GM18870 (cell line): ENCODE results near the gene SLC25A5.
A peak's percentile ranks its signal among the peaks of the same experiment; 100 is the strongest.
"Not testable (repeated sequence)": the region's sequence is repeated elsewhere in the genome, so short reads cannot be mapped to it uniquely, and the experiment has no call there.

ENCODE experiments used
- ATAC-seq: cut with Tn5 transposase; IDR thresholded peaks from one replicate; pipeline ENCODE4 v1.9.1; 2021; ENCODE audit warnings: moderate library complexity; ENCODE audit not compliant: unreplicated experiment

The SLC25A5 gene

DNA sequence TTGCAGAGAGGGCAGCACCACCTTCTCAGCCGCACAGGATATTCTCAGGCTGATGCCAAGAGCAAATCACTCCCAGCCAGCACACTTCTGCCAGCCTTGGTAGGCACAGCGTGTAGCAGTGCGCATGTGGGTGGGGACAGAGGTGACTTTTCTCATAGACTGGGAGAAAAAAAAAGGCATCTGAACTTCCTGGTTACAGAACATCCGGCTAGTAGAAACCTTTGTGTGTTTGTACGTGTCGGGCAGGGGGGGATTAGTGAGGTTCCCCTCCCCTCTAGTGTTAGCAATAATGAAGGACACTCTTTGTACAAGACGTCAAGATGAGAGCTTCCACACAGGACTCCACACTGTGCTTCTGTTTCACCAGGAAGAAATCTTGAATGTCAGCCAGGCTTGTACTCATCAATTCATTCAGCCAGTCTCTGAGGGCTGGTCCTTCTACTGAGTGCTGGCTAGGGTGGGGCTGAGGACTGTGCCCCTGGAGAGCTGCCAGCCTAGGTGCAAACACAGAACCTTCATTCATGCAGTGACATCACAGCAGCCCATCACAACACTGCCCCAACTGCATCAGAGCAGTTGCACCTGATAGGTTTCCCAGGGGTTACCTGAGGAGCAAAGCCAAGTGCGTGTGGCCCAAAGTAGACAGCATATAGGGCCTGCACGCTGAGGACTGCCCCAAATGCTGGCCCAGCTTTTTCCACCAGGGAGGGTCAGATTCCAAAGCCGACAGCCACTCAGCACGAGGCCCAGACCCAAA is 34.7 kb downstream of the SLC25A5 start:
- no peak for ATAC-seq

DNA sequence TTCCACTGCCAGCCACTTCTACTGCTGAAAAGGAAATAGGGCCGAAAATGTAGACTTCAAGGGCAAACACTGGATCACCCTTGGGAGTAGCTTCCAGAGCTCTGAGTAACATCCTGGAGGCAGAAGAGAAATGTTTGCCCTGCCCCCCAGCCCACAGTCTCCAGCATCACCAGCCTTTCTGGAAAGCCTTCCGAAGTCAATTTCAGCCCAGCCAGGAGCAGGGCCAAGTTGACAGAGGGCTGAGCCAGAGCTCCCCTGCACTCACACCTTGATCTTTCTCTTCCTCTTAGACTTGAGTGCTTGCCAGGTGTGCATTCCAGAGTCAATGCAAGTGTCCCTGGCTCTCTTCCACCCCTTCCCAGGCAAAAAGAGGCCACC is 35.2 kb downstream of the SLC25A5 start:
- ATAC-seq: no peak

DNA sequence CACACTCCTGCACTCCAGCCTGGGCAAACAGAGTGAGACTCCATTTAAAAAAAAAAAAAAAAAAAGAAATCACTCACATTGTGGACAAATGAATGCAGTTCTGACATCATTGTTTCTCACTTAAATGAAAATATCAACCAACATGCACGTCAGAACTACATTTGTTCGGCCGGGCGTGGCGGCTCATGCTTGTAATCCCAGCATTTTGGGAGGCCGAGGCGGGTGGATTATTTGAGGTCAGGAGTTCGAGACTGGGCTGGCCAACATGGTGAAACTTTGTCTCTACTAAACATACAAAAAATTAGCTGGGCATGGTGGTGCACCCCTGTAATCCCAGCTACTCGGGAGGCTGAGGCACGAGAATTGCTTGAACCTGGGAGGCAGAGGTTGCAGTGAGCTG is 36.9 kb downstream of the SLC25A5 start:
- not testable (repeated sequence) for ATAC-seq

DNA sequence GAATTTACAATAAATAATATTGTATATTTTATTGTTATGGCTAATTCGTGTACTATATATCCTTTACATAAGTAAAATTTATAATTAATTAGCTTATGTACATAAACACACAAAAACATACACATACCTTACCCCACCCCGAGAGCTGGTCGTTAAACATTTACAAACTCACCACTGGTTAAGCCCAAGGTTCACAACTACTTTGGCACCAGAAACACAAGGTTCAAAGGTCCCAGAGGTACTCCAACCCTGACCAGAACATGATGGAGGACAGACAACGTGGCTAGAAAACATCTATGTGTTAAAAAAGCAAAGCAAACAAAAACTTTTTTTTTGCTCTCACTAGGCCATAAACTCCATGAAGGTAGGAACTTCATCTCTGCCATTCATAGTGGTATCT is 37.7 kb downstream of the SLC25A5 start:
- ATAC-seq: no peak

DNA sequence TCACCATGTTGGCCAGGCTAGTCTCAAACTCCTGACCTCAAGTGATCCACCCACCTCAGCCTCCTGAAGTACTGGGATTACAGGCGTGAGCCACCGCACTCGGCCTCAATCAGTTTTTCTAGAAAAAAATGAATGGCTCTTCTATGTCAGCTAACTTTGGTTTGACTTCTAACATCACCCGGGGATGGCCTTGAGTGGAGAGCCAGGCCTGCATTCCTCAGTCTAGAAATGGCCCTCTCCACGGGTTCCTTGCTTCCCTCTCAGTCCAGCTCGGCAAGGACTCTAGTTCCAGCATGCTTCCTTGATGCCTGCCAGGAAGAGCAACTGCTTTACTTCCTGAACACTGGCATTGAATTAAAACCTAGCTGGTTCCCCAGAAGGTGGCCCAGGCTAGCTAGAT is 39.0 kb downstream of the SLC25A5 start:
- ATAC-seq: no peak

DNA sequence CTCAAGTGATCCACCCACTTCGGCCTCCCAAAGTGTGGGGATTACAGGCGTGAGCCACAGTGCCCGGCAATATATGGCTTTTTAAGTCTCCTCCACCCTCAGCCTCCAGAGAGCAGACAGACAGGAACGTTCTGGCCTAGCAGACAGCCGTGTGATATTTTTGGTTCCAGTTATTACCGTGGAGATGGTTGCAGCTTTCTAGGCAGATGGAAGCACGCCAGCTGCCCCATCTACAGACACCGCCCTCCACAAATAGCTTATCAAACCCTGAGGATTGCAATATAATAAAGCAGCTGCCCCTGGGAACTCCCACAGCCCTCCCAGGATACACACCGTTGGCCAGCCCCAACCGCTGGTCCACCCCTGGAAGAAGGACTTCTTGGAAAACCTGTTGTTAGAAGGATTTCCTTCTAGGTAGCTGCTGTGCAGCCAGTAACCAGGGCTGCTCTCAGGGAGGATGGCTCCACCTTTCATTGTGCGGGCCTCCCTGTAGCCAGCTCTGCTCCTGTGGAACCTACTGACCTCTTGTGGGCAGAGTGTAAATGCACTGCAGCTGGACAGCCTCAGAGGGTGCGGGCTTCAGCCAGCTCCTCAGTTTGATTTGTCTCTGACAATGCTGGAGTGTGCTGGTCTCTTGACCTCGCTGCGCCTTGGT is 44.0 kb downstream of the SLC25A5 start:
- peak; percentile 67 for ATAC-seq

DNA sequence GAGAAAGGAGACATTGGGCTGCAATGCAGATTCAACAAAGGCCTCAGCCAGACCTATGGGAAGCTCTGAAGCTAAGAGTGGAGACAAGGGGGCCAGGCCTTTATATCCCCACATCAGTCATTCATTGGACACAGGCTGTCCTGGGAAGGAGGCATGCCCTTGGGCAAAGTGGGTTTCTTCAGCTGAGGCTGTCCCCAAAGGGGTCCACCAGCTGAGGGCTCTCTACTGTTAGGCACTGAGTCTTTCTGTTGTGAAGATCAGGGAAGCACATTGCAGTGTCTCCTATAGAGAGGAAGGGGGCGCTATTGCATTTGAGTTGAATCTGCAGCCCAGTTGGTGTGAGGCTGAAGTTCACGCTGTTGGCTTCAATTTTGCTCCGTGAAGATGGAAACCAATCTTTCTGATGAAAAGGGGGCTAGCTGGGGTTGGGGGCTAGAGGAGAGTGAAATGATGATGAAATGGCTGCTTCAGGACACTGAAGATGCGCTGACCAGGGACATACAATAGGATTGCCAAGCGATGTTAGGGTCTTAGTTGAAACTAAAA is 48.0 kb downstream of the SLC25A5 start:
- peak; percentile 87 for ATAC-seq

DNA sequence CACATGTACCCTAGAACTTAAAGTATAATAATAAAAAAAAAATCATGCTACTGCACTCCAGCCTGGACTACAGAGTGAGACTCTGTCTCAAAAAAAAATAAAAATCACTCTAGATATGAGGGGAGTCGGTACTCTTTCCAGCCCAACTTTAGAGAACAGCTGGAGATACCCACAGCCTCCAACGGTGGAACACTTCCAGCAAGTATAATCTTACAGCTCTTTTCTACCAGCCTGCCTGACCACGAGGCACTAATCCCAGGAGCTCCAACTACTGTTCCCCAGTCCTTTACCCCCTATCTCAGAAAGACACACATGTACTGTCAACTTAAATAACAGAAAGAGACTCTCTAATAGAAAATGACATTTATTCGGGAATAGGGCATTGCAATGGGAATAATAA is 50.1 kb downstream of the SLC25A5 start:
- no peak for ATAC-seq
